ENCODE data around the gene CACNA2D2. TPM values are rescaled to one million over a fixed set of nuclear protein-coding genes. Genes with fewer than 3 reads are reported as not detected.

Gene CACNA2D2
- total RNA-seq, 1 experiment from 2014 or later: 27.7 TPM

DNA sequence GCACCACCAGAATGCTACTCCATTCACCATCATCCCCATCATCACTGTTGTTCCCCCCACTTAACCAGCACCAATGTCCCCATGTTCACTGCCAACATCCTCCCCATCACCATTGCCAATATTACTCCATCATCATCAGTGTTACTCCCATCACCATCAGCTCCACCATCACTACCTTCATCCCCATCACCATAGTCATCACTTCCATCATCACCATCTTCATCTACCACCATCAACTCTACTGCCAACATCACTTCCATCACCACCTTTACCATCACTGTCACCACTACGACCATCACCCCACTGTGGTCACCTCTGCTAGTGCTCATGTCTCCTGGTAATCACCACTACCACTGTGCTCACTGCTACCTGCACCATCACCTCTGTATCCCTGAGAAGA is 96.9 kb downstream of the CACNA2D2 start:
- H2BK12ac ChIP-seq (ENCODE audit: insufficient read length, low read depth, low read length): no peak overlapping the region
- no peaks in the 10 kb centered on the region for H3K4me1 ChIP-seq (ENCODE audit: insufficient read depth, low read length)
- H4K8ac ChIP-seq (replicated peaks; ENCODE audit: insufficient read length, low read depth, low read length): no peak overlapping the region
- no peak overlapping the region for H2BK5ac ChIP-seq (ENCODE audit: insufficient read length, low read length)
- Mint-ChIP-seq H3K27me3 (ENCODE audit: low read depth) (peaks cover 23% of the 10 kb centered on the region), H3K4me1 (no peaks in the 10 kb centered on the region), H3K36me3 (ENCODE audit: insufficient read depth in 1 of 3, low read depth in 3 of 3) (no peaks in the 10 kb centered on the region), H3K27ac (no peak overlapping the region), H3K9me3 (no peaks in the 10 kb centered on the region; a peak in 1 of 5 replicates), H3K4me3 (no peak overlapping the region)
- H3K79me2 ChIP-seq (ENCODE audit: insufficient read depth, low read length): no peaks in the 10 kb centered on the region
- H2AFZ ChIP-seq (ENCODE audit: low read length): no peak overlapping the region
- H3K9ac ChIP-seq (ENCODE audit: extremely low read depth, insufficient read length, low read length): no peak overlapping the region
- H3T11ph ChIP-seq (ENCODE audit: low read length): no peak overlapping the region
- no peak overlapping the region for H2BK15ac ChIP-seq (ENCODE audit: low read depth, low read length)
- no CpG with 5 or more reads among the region's 1 CpG for WGBS (ENCODE audit: extremely low coverage, insufficient read length, low lambda C conversion rate)
- no peak overlapping the region for H2BK120ac ChIP-seq (ENCODE audit: low read depth, low read length, poor library complexity, severe bottlenecking)
- H2AK5ac ChIP-seq (ENCODE audit: insufficient read length, low read length): no peak overlapping the region
- no peak overlapping the region for H3K56ac ChIP-seq (ENCODE audit: insufficient read length, low read depth, low read length)
- no peaks in the 10 kb centered on the region for H3K23me2 ChIP-seq (ENCODE audit: insufficient read length, low read depth, low read length, poor library complexity, severe bottlenecking)
- H4K20me1 ChIP-seq (ENCODE audit: control insufficient read depth, insufficient read depth, insufficient read length): no peaks in the 10 kb centered on the region
- no peak overlapping the region for H3K18ac ChIP-seq (ENCODE audit: insufficient read length, low read depth, low read length)
- H3K79me1 ChIP-seq (ENCODE audit: insufficient read depth, low read depth, low read length, poor library complexity, severe bottlenecking): no peaks in the 10 kb centered on the region
- no peaks in the 10 kb centered on the region for H3K9me3 ChIP-seq (ENCODE audit: control insufficient read depth, low read depth, low read length)
- no peak overlapping the region for H3K23ac ChIP-seq (ENCODE audit: insufficient read length, low read depth, low read length)
- DNase-seq: no peak
- H3K27me3 ChIP-seq (ENCODE audit: insufficient read depth, low read length): no peaks in the 10 kb centered on the region; the same call in 1 of the 2 replicates
- no peak overlapping the region for H2BK20ac ChIP-seq (ENCODE audit: low read depth, low read length, poor library complexity, severe bottlenecking)
- H3K4me2 ChIP-seq (ENCODE audit: insufficient read depth, insufficient read length, low read length): no peak overlapping the region
- no peak overlapping the region for H3K27ac ChIP-seq (ENCODE audit: insufficient read length, low read depth, low read length)
- no peak overlapping the region for H3K14ac ChIP-seq (ENCODE audit: insufficient read depth, low read length)
- no peak overlapping the region for H4K91ac ChIP-seq (ENCODE audit: insufficient read length, low read depth, low read length)
- TF ChIP-seq, protein P1, sequence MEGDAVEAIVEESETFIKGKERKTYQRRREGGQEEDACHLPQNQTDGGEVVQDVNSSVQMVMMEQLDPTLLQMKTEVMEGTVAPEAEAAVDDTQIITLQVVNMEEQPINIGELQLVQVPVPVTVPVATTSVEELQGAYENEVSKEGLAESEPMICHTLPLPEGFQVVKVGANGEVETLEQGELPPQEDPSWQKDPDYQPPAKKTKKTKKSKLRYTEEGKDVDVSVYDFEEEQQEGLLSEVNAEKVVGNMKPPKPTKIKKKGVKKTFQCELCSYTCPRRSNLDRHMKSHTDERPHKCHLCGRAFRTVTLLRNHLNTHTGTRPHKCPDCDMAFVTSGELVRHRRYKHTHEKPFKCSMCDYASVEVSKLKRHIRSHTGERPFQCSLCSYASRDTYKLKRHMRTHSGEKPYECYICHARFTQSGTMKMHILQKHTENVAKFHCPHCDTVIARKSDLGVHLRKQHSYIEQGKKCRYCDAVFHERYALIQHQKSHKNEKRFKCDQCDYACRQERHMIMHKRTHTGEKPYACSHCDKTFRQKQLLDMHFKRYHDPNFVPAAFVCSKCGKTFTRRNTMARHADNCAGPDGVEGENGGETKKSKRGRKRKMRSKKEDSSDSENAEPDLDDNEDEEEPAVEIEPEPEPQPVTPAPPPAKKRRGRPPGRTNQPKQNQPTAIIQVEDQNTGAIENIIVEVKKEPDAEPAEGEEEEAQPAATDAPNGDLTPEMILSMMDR (conservative IDR thresholded peaks at IDR 0.05): no peak
- no peak overlapping the region for H3K4ac ChIP-seq (ENCODE audit: low read depth, low read length)
- no peak overlapping the region for H4K5ac ChIP-seq (ENCODE audit: insufficient read length, low read depth, low read length)
